HCT116 (cell line): ENCODE data around the gene BAX. TPM values are rescaled to one million over a fixed set of nuclear protein-coding genes. Genes with fewer than 3 reads are reported as not detected.

Experiments
- ATAC-seq: fragments of 200-7000 bp; cut with Tn5 transposase; 2 replicates; pipeline ENCODE4 v1.9.1; 2020; ENCODE audit warnings: mild to moderate bottlenecking, moderate library complexity
- BruUV-seq: library from RNA; stranded (reverse); fragments of 400-500 nt; replicated peaks from 2 replicates; lab custom pipeline; 2021; lab: Mats Ljungman, UMichigan
- CTCF ChIA-PET: fragments of 300-600 bp; sonication (Branson Sonifier 250); formaldehyde crosslinking; loops from one replicate; lab custom pipeline; 2021; ENCODE audit warnings: antibody characterized with exemption; lab: Charles Lee
- POLR2A ChIA-PET: fragments of 300-600, 350-600 bp; sonication (Branson Sonifier 250); formaldehyde crosslinking; loops from one replicate; lab custom pipeline; 2021; ENCODE audit warnings: antibody characterized with exemption; lab: Charles Lee
- RAD21 ChIA-PET, 2 experiments: fragments of 300-600 bp; sonication (Branson Sonifier 250); formaldehyde crosslinking; loops; one replicate each; lab custom pipeline; 2023; ENCODE audit warnings: low total read pairs in 2 of 2; ENCODE audit not compliant: uncharacterized antibody in 2 of 2, unreplicated experiment in 2 of 2, low non-redundant PET in 1 of 2; lab: Charles Lee
- DNase-seq: peaks from one replicate; pipeline ENCODE4 v3.0.0-alpha.2; 2010; ENCODE audit warnings: low read depth, low spot score
- H2AFZ ChIP-seq: fragments of 200-600 bp; shearing (Covaris generic), sonication (generic); 2 replicates; pipeline ENCODE4 v1.6.1; 2017; ENCODE audit warnings: low read depth, mixed run types, mixed read lengths, antibody characterized with exemption, low read length; ENCODE audit not compliant: poor library complexity, severe bottlenecking
- H3K27ac ChIP-seq: 2 replicates; pipeline ENCODE4 v1.5.1; 2012; ENCODE audit warnings: low read depth, low read length
- H3K27me3 ChIP-seq: fragments of 200-600 bp; sonication (generic); 2 replicates; pipeline ENCODE4 v1.6.1; 2016; ENCODE audit warnings: mixed run types, low read length, mixed read lengths; ENCODE audit not compliant: insufficient read depth
- H3K36me3 ChIP-seq, 2 experiments: fragments of 200-500 bp in 1 of 2; fragments of 200-600 bp in 1 of 2; sonication (Bioruptor generic) in 1 of 2; sonication (generic) in 1 of 2; 2 replicates each; pipeline versions ENCODE4 v1.5.1 to v1.6.1; 2014 to 2016; ENCODE audit warnings: low read length in 2 of 2, inconsistent platforms in 1 of 2, mixed read lengths in 1 of 2, mixed run types in 1 of 2; ENCODE audit not compliant: insufficient read depth in 2 of 2, control insufficient read depth in 1 of 2
- H3K4me1 ChIP-seq, 2 experiments: fragments of 200-600 bp in 1 of 2; sonication (generic) in 1 of 2; 2 replicates each; pipeline versions ENCODE4 v1.5.1 to v1.6.1; 2012 to 2017; ENCODE audit warnings: low read length in 2 of 2, inconsistent platforms in 1 of 2, mild to moderate bottlenecking in 1 of 2, mixed read lengths in 1 of 2, mixed run types in 1 of 2, moderate library complexity in 1 of 2; ENCODE audit not compliant: insufficient read depth in 2 of 2, control insufficient read depth in 1 of 2
- H3K4me2 ChIP-seq: fragments of 200-600 bp; sonication (generic); 2 replicates; pipeline ENCODE4 v1.6.1; 2017; ENCODE audit warnings: mixed run types, low read length, mixed read lengths
- H3K4me3 ChIP-seq, 2 experiments: fragments of 200-600 bp in 1 of 2; sonication (generic) in 1 of 2; replicated peaks in 1 of 2; 2 replicates each; pipeline ENCODE4 v1.5.1; 2011 to 2016; ENCODE audit warnings: low read length in 2 of 2, control low read depth in 1 of 2, low read depth in 1 of 2, mild to moderate bottlenecking in 1 of 2, mixed read lengths in 1 of 2, mixed run types in 1 of 2
- H3K79me2 ChIP-seq: fragments of 200-600 bp; sonication (generic); 2 replicates; pipeline ENCODE4 v1.6.1; 2017; ENCODE audit warnings: mild to moderate bottlenecking, mixed run types, low read length, moderate library complexity, mixed read lengths; ENCODE audit not compliant: insufficient read depth
- H3K9ac ChIP-seq: fragments of 200-600 bp; sonication (generic); 2 replicates; pipeline ENCODE4 v1.6.1; 2016; ENCODE audit warnings: low read length, mixed read lengths
- H3K9me2 ChIP-seq: fragments of 200-600 bp; sonication (generic), shearing (Covaris generic); 2 replicates; pipeline ENCODE4 v1.6.1; 2017; ENCODE audit warnings: mixed run types, mild to moderate bottlenecking, moderate library complexity; ENCODE audit not compliant: insufficient read depth
- H3K9me3 ChIP-seq, 2 experiments: fragments of 200-500 bp in 1 of 2; fragments of 200-600 bp in 1 of 2; sonication (Bioruptor generic) in 1 of 2; sonication (generic) in 1 of 2; 2 replicates each; pipeline ENCODE4 v1.6.1; 2014 to 2017; ENCODE audit warnings: low read length in 2 of 2, mixed read lengths in 2 of 2, inconsistent platforms in 1 of 2, low read depth in 1 of 2, mild to moderate bottlenecking in 1 of 2, mixed run types in 1 of 2, moderate library complexity in 1 of 2; ENCODE audit not compliant: control insufficient read depth in 1 of 2, insufficient read depth in 1 of 2
- H4K20me1 ChIP-seq: fragments of 200-600 bp; sonication (generic), shearing (Covaris generic); 2 replicates; pipeline ENCODE4 v1.6.1; 2017; ENCODE audit warnings: mixed run types, mild to moderate bottlenecking, moderate library complexity; ENCODE audit not compliant: insufficient read depth
- EGR1 ChIP-seq: IDR thresholded peaks from 2 replicates; pipeline ENCODE4 v1.6.1; 2012; ENCODE audit warnings: low read depth
- EZH2phosphoT487 ChIP-seq: fragments of 200-600 bp; IDR thresholded peaks from 2 replicates; pipeline ENCODE4 v1.6.1; 2018; ENCODE audit warnings: antibody characterized with exemption, borderline replicate concordance
- POLR2A ChIP-seq: IDR thresholded peaks from 2 replicates; pipeline ENCODE4 v1.7.0; 2011; ENCODE audit warnings: borderline replicate concordance; ENCODE audit not compliant: insufficient read depth, insufficient read length; ENCODE audit errors: extremely low read depth
- POLR2AphosphoS5 ChIP-seq: IDR thresholded peaks from 2 replicates; pipeline ENCODE4 v1.6.1; 2011; ENCODE audit warnings: mild to moderate bottlenecking, low read depth, low read length, moderate library complexity
- SIN3A ChIP-seq: IDR thresholded peaks from 2 replicates; pipeline ENCODE4 v1.6.1; 2012; ENCODE audit warnings: low read depth
- ZFX ChIP-seq: fragments of 450-650 bp; IDR thresholded peaks from 2 replicates; pipeline ENCODE4 v1.6.1; 2017
- ZNF274 ChIP-seq: fragments of 200-500 bp; sonication (Bioruptor generic); IDR thresholded peaks from 2 replicates; pipeline ENCODE4 v1.6.1; 2014; ENCODE audit warnings: mild to moderate bottlenecking, low read depth, low read length, inconsistent platforms
- intact Hi-C: fragments of 100-400 bp; cut with micrococcal nuclease; formaldehyde crosslinking; loops from 2 replicates; pipeline ENCODE4 v1.10.0; 2022
- total RNA-seq: library from RNA; stranded (reverse); gene quantifications from one replicate; pipeline ENCODE4 v1.2.1, GENCODE V29; 2021; ENCODE audit not compliant: unreplicated experiment
- TF ChIP-seq, protein P1 (sequence below): IDR thresholded peaks from 2 replicates; pipeline ENCODE4 v1.6.1; 2012; ENCODE audit warnings: low read depth

Gene BAX
- total RNA-seq, 1 experiment from 2014 or later: 96.4 TPM

GRCh38 chr19:48988860-48989259, 34.2 kb downstream of the BAX start:
- Histone ChIP-seq H3K9me2 (no peaks in the 10 kb centered on the region), H3K9ac (no peak overlapping the region), H3K4me3 (no peak overlapping the region), H2AFZ (no peak overlapping the region), H3K4me1 (peaks cover 6 to 11% of the 10 kb centered on the region in 2 experiments; a peak in 3 of 4 replicates), H3K27me3 (no peaks in the 10 kb centered on the region), H3K9me3 (no peaks in the 10 kb centered on the region), H3K79me2 (peaks cover 27% of the 10 kb centered on the region), H3K36me3 (peaks cover 14 to 15% of the 10 kb centered on the region in 2 experiments; a peak in 2 of 4 replicates), H3K4me2 (no peak overlapping the region), H4K20me1 (no peaks in the 10 kb centered on the region), H3K27ac (no peak overlapping the region)
- ChIA-PET POLR2A (no interaction called here), CTCF (no interaction called here), RAD21 (no interaction called here)
- DNase-seq (no peak), ATAC-seq (no peak)
- TF ChIP-seq SIN3A: no peak
- TF ChIP-seq, protein P1, sequence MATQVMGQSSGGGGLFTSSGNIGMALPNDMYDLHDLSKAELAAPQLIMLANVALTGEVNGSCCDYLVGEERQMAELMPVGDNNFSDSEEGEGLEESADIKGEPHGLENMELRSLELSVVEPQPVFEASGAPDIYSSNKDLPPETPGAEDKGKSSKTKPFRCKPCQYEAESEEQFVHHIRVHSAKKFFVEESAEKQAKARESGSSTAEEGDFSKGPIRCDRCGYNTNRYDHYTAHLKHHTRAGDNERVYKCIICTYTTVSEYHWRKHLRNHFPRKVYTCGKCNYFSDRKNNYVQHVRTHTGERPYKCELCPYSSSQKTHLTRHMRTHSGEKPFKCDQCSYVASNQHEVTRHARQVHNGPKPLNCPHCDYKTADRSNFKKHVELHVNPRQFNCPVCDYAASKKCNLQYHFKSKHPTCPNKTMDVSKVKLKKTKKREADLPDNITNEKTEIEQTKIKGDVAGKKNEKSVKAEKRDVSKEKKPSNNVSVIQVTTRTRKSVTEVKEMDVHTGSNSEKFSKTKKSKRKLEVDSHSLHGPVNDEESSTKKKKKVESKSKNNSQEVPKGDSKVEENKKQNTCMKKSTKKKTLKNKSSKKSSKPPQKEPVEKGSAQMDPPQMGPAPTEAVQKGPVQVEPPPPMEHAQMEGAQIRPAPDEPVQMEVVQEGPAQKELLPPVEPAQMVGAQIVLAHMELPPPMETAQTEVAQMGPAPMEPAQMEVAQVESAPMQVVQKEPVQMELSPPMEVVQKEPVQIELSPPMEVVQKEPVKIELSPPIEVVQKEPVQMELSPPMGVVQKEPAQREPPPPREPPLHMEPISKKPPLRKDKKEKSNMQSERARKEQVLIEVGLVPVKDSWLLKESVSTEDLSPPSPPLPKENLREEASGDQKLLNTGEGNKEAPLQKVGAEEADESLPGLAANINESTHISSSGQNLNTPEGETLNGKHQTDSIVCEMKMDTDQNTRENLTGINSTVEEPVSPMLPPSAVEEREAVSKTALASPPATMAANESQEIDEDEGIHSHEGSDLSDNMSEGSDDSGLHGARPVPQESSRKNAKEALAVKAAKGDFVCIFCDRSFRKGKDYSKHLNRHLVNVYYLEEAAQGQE: no peak
- no peak for TF ChIP-seq ZNF274
- no peak for TF ChIP-seq POLR2AphosphoS5
- no peak for TF ChIP-seq POLR2A
- TF ChIP-seq EZH2phosphoT487: no peak
- no peak for TF ChIP-seq ZFX
- TF ChIP-seq EGR1: no peak
- BruUV-seq: no TSS peak
- intact Hi-C loops: no loop called here
